GM12892 (cell line): ENCODE data around the gene NPFFR1.
"Not testable (repeated sequence)": the region's sequence is repeated elsewhere in the genome, so short reads cannot be mapped to it uniquely, and the experiment has no call there.

Source experiments
- DNase-seq: peaks from one replicate; pipeline ENCODE4 v3.0.0; 2011; ENCODE audit not compliant: insufficient read length
- FAIRE-seq: peaks from 2 replicates; lab custom pipeline; 2011; peaks lifted over from hg19 to GRCh38; lab: Jason Lieb, UNC
- POLR2A ChIP-seq: IDR thresholded peaks from 2 replicates; pipeline ENCODE4 v1.6.1; 2011; ENCODE audit warnings: low read depth, low read length, control low read depth
- POLR2AphosphoS5 ChIP-seq: IDR thresholded peaks from 2 replicates; pipeline ENCODE4 v1.6.1; 2011; ENCODE audit warnings: low read depth, low read length, control low read depth
- TAF1 ChIP-seq: IDR thresholded peaks from 2 replicates; pipeline ENCODE4 v1.6.1; 2011; ENCODE audit warnings: low read depth, mild to moderate bottlenecking, control low read depth, low read length, borderline replicate concordance

Gene NPFFR1

DNA sequence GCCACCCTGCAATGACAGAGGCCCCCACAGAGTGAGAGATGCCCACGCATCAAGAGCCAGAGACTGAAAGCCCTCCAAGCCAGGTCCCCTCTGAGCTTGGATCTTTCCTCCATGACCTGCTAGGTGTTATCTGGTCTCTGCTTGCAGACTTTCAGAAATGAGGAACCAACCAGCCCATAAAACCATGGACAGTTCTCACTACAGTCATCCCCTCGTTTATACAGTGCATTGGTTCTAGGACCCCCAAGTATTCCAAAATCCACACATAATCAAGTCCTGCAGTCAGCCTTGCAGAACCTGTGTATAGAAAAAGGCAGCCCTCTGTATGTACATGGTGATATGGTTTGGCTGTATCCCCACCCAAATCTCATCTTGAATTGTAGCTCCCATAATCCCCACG, 23.1 kb downstream of the NPFFR1 start:
- no peak for TF ChIP-seq POLR2AphosphoS5
- TF ChIP-seq TAF1, result no peak
- TF ChIP-seq POLR2A, result no peak
- DNase-seq (no peak), FAIRE-seq (no peak)

DNA sequence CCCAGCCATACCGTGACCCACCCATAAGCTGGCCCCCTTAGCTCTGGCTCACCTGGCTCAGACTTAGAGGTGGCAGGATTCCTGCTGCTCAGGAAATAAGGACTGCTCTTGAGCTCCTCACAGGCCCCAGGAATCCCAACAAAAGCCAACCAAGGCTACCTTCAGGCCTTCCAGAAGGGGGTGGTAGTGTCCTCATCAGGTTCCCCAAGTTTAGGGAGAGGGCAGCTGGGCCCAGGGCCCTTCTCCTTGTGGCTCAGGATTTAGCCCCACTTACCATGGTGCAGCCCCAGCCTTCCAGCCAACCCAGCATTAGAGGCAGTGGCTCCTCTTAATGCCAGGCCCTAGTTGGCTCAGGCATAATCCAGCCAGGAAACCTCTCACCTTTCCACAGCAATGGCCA, 23.5 kb downstream of the NPFFR1 start:
- FAIRE-seq (no peak), DNase-seq (no peak)
- TF ChIP-seq POLR2A (no peak), TAF1 (no peak), POLR2AphosphoS5 (no peak)

DNA sequence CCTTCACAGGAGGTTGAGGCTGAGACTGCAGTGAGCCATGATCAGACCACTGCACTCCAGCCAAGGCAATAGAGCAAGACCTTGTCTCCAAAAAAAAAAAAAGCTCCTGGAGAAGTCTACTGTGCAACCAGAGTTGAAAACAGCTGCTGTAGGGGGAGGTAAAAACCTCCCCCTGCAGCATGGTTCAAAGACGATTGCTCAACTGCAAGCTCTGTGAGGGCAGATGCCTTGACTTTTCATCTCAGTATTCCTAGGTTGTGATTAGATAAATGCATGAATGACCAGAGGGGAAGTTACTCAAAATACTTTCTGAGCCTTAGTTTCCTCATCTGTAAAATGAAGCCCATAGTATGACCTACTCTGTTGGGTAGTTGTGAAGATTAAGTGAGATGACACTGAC, 25.6 kb downstream of the NPFFR1 start:
- FAIRE-seq, result no peak
- DNase-seq, result no peak
- TF ChIP-seq TAF1 (no peak), POLR2A (no peak), POLR2AphosphoS5 (no peak)

GRCh38 chr10:70257816-70258215, 26.0 kb downstream of the NPFFR1 start:
- not testable (repeated sequence) for FAIRE-seq, DNase-seq

GRCh38 chr10:70256463-70256862, 27.3 kb downstream of the NPFFR1 start:
- DNase-seq (no peak), FAIRE-seq (no peak)
- TF ChIP-seq POLR2AphosphoS5 (no peak), TAF1 (no peak), POLR2A (no peak)

GRCh38 chr10:70255329-70256299, 28.2 kb downstream of the NPFFR1 start:
- FAIRE-seq (no peak), DNase-seq (no peak)
- no peak for TF ChIP-seq TAF1
- no peak for TF ChIP-seq POLR2A
- no peak for TF ChIP-seq POLR2AphosphoS5

GRCh38 chr10:70254778-70255328, 29.0 kb downstream of the NPFFR1 start:
- TF ChIP-seq POLR2AphosphoS5 (no peak), TAF1 (no peak), POLR2A (no peak)
- no peak for FAIRE-seq
- no peak for DNase-seq

- DNase-seq (no peak), FAIRE-seq (no peak)
- no peak for TF ChIP-seq POLR2AphosphoS5
- no peak for TF ChIP-seq TAF1
- no peak for TF ChIP-seq POLR2A
These were observed 29.7 kb downstream of the NPFFR1 start for GRCh38 chr10:70253878-70254765.

DNA sequence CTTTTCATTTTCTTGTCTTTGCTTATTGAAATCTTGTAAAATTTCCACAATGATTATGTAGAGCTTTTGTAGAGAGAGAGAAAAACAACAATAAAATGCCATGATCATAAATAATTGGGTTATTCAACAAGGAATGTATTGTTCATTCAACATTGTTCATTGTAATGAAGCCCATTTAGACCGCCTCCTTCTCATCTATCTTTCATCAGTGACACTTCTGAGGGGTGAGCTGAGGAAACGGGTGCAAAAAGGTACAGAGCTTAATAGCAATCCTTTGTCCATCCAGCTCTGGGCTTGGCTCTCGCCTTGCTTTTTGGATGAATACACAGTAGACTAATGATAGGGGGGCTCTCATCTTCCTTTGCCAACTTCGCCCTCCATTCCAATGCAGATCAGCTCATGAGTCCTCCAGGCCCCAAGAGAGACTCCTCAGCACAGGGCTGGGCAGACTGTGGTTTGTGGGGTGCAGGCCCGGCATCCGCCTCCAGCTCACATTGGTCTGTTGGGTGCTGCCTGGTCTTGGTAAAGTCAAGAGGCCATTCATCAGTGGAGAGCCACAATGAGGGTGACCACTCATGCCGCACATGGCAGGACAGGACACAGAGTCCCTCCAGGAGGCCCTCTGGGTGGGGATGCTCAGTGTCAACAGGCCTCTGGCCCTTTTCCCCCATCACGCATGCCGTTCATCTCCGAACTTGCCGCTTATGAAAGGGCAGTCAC, 32.7 kb downstream of the NPFFR1 start:
- no peak for FAIRE-seq
- TF ChIP-seq POLR2AphosphoS5, result no peak
- no peak for TF ChIP-seq TAF1
- no peak for TF ChIP-seq POLR2A
- DNase-seq, result no peak

DNA sequence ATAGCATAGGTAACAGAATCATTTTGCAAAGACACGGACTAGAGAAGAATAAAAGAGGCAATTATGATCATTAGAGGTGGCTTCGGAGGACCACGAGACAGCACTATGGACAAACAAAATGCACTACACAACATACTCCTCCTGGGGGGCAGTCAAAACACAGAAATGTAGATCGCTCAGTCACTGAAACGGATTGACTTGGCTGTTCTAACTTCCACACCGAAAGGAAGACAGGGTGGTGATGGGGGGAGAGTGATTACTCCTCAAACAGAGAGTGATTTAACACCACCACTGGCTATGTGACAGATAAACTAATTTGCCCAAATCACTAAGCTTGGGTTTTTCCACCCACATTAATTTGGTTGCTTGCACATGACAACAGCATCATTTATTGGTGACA, 36.4 kb downstream of the NPFFR1 start:
- TF ChIP-seq POLR2A (no peak), POLR2AphosphoS5 (no peak), TAF1 (no peak)
- no peak for DNase-seq
- no peak for FAIRE-seq

DNA sequence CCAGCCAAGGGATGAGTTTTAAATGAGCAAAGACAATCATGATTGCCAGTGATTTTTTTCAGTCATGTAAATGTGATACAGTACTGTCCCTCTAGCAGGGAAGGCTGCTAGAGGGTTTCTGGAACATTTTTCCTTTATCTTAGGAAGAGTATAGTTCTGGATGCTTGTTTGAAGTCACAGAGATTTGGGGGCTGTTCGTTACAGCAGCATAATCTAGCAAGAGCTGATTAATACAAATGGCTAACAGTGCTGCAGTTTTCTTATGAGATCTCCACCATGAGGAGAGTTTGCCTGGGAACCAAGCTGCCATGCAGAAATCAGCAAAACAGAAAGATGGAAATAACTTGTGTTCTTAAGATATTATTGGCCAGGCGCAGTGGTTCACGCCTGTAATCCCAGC, 42.7 kb downstream of the NPFFR1 start:
- FAIRE-seq, result no peak
- no peak for TF ChIP-seq TAF1
- no peak for DNase-seq

DNA sequence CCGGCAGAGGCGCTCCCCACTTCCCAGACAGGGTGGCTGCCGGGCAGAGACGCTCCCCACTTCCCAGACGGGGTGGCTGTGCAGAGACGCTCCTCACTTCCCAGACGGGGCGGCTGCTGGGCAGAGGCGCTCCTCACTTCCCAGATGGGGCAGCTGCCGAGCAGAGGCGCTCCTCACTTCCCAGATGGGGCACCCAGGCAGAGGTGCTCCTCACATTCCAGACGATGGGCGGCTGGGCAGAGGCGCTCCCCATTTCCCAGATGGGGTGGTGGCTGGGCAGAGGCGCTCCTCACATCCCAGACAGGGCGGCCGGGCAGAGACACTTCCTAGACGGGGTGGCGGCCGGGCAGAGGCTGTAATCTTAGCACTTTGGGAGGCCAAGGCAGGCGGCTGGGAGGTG, 43.8 kb downstream of the NPFFR1 start:
- not testable (repeated sequence) for DNase-seq, FAIRE-seq

DNA sequence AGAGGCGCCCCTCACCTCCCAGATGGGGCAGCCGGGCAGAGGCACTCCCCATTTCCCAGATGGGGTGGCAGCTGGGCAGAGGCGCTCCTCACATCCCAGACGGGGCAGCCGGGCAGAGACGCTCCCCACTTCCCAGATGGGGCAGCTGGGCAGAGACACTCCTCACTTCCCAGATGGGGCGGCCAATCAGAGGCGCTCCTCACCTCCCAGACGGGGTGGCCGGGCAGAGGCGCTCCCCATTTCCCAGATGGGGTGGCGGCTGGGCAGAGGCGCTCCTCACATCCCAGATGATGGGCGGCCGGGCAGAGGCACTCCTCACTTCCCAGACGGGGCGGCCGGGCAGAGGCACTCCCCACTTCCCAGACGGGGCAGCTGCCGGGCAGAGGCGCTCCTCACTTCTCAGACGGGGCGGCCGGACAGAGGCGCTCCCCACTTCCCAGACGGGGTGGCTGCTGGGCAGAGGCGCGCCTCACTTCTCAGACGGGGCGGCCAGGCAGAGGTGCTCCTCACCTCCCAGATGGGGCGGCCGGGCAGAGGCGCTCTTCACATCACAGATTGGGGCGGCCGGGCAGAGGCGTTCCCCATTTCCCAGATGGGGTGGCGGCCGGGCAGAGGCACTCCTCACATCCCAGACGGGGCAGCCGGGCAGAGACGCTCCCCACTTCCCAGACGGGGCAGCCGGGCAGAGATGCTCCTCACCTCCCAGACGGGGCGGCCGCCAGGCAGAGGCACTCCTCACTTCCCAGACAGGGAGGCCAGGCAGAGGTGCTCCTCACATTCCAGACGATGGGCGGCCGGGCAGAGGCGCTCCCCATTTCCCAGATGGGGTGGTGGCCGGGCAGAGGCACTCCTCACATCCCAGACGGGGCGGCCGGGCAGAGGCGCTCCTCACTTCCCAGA, 44.5 kb downstream of the NPFFR1 start:
- not testable (repeated sequence) for DNase-seq, FAIRE-seq

- not testable (repeated sequence) for FAIRE-seq, DNase-seq
These were observed 45.8 kb downstream of the NPFFR1 start for GRCh38 chr10:70237958-70238536.
